ENCODE results near the gene RIMBP2.
"Not testable (repeated sequence)": the region's sequence is repeated elsewhere in the genome, so short reads cannot be mapped to it uniquely, and the experiment has no call there.

RIMBP2 gene

DNA sequence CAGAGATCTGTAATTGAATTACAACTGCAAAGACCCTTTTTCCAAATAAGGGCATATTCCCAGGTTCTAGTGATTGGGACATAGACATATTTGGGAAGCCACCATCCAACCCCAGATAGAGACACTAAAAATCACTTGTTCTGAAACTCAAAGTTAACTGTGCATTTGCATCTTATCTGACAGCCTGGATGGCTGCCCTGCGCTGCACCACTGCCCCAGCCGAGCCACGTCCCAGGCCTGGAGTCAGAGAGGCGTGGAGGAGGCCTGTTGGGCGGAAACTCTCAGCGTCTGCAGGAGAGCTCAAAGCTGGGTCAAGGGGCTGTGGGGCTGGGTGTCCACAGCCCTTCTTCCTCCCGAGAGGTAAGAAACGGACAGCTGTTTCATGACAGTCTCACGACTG lies 124.4 kb downstream of the RIMBP2 start:
- DNase-seq: no peak

GRCh38 chr12:130590685-130591084 lies 125.4 kb downstream of the RIMBP2 start:
- DNase-seq: no peak

- no peak for DNase-seq
Observed at GRCh38 chr12:130589540-130590317, 126.4 kb downstream of the RIMBP2 start.

DNA sequence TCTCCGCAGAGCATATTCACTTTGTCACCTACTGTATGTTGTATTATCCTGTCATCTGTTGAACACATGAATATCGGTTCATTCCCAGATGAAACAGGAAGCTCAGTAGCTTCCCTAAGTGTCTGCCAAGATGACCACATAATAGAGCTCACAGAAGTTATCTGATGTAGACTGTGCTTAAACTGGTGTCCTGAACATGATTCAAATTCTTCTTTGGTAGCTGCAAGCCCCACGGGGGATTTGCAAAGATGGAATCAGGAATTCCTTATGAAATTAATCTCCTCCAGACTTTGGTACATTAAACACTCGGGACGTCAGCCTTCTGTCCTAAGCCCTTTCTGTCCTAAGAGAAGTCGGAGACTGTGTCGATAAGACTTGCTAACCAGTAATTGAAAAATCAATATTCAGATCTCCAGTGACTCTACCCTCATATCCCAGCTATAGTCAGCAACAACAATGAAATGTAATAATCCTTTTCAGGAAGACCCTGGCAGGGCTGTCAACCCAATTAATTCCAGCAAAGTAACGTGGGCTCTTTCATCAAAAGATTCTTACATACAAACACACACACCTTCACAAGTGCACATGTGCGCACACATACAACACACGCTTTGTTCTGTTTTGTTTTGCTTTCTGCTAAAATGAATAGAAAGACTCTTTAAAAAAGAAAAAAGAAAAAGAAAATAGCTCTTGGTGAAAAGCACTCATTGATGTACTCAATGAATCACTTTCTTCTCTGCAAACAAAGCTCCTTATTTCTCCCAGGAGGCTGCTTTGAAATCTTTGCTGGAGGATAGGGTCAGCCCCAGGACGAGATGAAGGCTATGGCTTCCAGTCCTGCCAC lies 127.2 kb downstream of the RIMBP2 start:
- DNase-seq: no peak

DNA sequence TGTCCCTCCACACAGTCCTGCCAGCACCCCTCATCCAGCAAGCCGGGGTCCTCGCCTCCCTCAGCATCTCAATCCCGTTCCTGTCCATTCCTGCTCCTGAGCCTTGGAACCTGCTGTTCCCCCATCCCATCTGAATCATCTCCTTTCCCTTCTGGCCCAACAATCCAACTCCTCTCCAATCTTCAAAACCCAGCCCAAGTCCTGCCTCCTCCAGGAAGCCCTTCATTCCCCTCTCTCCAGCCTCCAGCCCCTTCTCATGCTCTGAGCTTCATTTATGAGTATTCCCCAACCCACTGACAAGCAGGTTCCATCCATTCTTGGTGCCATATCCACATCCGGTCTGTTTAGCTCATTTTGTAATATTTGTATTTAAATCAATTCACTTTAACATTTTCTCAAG lies 128.1 kb downstream of the RIMBP2 start:
- no peak for DNase-seq

DNA sequence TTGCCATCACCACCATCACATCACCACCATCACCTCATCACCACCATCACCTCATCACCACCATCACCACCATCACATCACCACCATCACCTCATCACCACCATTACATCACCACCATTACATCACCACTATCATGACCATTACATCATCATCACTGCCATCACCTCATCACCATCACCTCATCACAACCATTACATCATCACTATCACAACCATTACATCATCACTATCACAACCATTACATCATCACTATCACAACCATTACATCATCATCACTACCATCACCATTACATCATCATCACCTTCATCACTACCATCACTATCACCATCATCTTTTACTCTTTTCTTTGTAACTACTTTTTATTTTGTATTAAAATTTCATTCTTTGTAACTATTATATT lies 131.6 kb downstream of the RIMBP2 start:
- DNase-seq: not testable (repeated sequence)

DNA sequence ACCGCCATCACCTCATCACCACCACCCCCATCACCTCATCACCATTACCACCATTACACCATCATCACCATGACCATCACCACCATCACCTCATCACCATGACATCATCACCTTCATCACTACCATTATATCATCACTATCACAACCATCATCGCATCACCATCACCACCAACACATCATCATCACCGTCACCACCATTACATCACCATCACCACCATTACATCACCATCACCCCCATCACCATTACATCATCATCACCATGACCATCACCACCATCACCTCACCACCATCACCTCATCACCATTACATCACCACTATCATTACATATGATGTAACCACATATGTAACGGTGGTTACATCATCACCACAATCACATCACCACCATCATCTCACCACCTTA lies 132.3 kb downstream of the RIMBP2 start:
- DNase-seq: no peak

- DNase-seq: no peak
Observed at GRCh38 chr12:130583317-130583716, 132.8 kb downstream of the RIMBP2 start.

GRCh38 chr12:130582286-130582685 lies 133.8 kb downstream of the RIMBP2 start:
- no peak for DNase-seq

DNA sequence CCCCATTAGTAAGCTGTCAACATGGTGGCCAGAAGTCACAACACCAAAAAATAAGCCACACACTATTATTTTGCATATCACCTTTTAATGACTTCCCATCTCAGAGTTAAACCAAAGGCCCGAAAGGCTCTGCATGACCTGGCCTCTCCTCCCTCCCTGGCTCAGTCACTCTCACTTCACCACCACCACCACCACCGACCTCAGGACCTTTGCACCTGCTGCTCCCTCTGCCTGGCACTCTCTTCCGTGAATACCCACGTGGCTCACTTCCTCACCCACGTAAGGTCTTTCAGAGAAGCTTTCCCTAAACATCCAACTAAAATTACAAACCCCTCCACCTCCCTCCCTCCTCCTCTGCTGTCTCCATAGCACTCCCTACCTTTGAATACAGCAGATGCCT lies 134.3 kb downstream of the RIMBP2 start:
- no peak for DNase-seq

DNA sequence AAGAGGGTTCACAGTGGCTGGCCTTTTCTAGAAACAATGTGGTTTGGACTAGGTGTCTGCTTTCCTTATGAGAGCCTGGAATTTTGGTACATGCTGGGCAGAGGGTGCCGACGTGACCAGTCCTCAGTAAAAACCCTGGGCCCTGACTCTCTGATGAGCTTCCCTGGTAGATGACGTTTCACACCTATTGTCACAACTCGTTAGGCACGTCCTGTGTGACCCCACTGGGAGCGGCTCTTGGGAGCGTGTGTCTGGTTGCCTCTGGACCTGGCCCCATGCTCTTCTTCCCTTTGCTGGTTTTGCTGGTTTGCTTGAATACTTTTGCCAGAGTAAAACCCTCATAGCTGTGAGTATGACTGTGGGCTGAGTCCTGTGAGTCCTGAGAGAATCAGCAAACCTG lies 136.9 kb downstream of the RIMBP2 start:
- no peak for DNase-seq

GRCh38 chr12:130577351-130577750 lies 138.7 kb downstream of the RIMBP2 start:
- no peak for DNase-seq

DNA sequence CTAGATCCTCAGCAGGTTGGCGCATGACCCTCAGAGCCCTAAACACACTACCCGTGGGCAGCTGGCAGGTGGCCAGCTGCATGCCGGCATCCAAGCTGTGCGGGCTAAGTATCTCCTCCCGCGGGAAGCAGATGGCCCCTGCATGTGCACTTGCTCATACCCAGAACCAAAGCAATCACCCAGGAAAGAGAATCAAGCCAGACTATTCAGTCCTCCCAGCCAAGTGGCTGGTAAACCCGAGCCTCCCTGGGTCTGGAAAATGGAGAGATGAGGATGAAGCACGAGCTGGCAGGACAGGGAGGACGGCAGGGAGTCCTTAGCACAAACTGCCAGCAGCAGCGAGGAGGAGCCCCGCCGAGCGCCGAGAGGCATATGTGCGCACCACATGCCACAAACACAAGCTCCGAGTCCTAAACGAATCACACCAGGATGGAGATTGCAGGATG lies 139.7 kb downstream of the RIMBP2 start:
- DNase-seq: no peak

DNA sequence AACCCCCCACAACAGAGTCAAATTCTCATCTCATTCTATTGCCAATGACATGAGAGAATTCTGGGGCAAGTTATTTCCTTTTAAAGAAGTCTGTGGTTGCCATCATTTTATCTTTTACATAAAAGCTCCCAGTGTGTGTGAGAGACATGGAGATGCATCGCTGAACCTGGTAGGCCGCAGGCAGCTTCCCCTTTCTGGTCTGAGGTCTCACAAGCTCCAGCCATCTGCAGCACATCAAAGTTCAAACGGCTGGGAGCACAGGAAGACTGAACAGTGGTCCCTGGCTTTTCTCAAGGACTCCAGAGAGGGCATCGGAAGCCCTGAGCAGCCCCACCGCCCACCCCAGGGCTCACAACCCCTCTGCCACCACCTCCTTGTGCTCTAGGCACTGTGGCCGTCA lies 141.7 kb downstream of the RIMBP2 start:
- no peak for DNase-seq

- no peak for DNase-seq
Observed at GRCh38 chr12:130573766-130574165, 142.3 kb downstream of the RIMBP2 start.

DNA sequence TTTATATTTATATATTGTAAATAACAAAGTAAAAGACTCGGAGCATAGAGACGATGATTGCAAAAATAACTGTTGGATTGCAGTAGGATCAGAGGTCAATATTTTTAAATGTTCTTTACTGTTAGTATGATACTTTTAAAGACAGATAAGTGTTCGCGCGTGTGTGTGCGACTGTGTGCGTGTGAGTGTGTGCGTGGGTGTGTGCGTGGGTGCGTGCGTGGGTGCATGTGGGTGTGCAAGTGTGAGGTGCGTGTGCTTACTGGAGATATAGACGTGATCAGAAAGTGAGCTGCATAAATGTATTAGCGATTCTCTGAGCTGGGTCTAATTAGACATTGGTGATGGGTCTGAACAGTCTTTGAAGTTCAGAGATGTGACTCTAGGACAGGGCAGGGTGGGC lies 142.9 kb downstream of the RIMBP2 start:
- DNase-seq: no peak

DNA sequence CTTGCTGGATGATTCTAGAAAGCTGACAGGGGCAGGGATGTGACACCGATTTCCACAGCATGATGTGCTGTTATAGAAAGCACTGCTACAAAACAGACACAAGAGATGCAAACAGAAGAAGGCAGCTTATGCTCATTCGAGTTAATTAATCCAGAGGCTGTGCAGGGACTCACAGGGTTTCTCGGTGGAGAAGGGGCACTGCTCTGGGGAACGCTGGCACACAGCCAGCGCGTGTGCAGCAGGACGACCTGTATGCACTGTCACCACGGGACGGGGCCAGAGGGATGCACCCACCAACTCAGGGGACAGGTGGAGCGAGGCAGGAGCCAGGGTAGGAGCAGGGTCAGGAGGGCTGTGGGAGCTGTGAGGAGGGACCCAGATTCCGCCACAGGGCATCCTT lies 143.5 kb downstream of the RIMBP2 start:
- DNase-seq: no peak

DNA sequence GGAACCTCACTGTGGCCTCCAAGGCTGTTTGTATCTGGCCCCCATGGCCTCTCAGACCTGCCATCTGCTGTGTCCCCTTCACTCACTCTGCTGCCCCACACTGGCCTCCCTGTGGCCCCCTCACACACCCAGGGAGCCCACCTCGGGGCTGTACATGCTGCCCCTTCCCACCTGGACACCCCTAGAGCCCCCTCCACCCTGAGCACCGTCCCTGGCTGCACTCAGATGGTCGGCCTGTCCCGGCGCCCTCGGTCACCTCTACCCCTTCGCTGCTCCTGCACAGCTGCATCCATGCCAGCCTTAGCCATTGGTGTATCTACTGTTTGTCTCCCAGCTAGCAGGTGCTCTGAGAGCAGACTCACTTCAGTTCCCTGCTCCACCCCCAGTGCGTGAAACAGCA lies 144.4 kb downstream of the RIMBP2 start:
- DNase-seq: no peak

DNA sequence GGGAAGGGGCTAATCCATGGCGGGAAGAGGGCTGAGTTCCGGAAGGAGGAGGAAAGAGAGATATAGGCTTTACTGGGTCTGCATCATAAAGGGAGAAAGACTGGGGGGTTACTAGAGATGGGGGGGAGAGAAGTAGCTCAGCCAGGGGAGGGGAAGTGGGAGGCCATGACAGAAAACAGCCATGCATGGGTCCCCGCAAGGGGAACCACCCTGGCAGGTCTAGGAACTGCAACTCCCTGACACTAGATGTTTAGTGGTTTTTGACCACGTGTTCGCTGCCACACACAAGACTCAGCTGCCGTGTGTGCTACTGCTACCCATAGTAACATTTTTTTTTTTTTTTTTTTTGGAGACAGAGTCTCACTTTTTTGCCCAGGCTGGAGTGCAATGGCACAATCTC lies 145.0 kb downstream of the RIMBP2 start:
- DNase-seq: no peak

DNA sequence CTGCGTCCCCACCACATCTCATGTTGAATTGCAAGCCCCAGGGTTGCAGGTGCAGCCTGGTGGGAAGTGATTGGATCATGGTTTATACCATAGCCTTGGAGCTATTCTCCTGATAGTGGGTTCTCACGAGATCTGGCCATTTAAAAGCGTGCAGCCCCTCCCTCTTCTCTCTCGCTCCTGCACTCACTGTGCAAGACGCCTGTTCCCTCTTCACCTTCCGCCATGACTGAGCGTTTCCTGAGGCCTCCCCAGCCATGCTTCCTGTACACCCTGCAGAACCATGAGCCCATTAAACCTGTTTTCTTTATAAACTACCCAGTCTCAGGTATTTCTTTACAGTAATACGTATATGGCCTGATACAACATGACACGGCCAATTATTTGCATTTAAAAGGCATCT lies 146.6 kb downstream of the RIMBP2 start:
- no peak for DNase-seq

- no peak for DNase-seq
Observed at GRCh38 chr12:130568501-130568900, 147.6 kb downstream of the RIMBP2 start.

DNA sequence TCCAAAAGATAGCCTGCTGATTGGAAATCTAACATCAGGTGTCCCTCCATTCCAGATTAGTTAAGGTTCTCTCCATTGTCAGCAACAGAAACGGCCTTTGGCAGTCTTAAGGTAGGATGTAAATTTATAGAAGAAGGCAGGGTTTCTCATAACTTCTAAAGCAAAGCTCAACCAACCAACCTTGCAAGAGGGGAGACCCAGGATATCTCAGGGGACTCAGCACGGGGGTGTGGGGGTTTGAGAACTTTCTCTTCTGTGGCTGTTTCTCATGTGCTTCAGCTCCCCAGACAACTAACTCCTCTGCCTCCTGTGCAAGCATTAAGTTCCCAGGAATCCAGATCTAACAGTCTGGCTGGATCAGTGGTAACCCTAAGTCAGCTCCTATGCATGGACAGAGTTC lies 148.1 kb downstream of the RIMBP2 start:
- no peak for DNase-seq

DNA sequence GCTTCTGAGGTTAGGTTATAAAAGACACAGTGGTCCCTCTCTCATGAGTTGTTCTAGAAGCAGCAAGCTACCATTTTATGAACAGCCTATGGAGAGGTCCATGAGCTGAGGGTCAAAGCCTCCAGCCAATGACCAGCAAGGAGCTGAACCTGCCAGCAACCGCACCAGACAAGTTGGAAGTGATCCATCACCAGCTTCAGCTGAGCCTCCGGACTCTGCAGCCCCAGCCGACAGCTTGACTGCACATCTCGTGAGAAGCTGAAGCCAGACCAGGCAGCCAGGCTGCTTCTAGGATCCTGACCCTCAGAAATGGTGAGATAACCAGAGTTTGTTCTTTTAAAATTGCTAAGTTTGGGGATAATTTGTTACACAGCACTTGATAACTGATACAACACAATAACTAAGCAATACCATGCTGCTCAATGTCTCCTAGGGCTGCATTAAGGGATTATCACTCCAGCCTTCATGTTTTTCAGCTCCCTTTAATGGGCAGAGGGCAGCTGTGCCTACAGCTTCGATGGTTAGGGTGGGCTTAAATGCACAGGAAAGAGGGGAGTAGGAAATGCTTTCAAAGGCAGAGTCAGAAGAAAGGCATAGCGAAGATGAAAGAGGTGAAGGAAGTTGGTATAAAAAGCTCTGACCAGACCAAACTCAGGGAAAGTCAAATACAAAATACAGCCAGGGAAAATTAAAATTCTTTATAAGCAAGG lies 149.5 kb downstream of the RIMBP2 start:
- DNase-seq: no peak

DNA sequence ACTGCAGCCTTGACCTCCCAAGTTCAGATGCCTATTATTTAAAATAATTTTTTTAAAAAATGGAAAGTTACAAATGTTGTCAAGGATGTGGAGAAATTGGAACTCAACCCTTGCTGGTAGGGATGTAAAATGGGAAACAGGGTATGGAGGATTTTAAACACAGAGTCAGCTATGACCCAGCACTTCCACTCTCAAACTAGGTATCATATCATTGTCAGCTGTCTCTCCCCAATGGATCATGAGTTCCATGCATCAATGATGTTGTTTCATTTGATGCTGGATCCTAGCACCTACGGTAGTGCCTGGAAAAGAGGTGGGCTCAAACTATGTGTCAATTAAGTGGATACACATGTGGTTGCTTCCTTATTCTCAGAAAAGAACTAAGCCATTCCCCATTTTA lies 150.9 kb downstream of the RIMBP2 start:
- no peak for DNase-seq
